OCI-LY1 (cell line): ENCODE measurements around the gene CD47.

Experiments
- H2AFZ ChIP-seq: fragments of 200-600 bp; sonication (generic), shearing (Covaris generic); 2 replicates; pipeline ENCODE4 v1.6.0; 2014; ENCODE audit warnings: antibody characterized with exemption, mild to moderate bottlenecking, low read length
- H3F3A ChIP-seq: fragments of 200-600 bp; sonication (generic), shearing (Covaris generic); 2 replicates; pipeline ENCODE4 v1.6.0; 2014; ENCODE audit warnings: mild to moderate bottlenecking, antibody characterized with exemption, low read length, moderate library complexity; ENCODE audit not compliant: insufficient read depth
- H3K27ac ChIP-seq: fragments of 200-600 bp; sonication (generic); 2 replicates; pipeline ENCODE4 v1.5.1; 2014; ENCODE audit warnings: low read length, mixed run types, mild to moderate bottlenecking, low read depth; ENCODE audit not compliant: poor library complexity, severe bottlenecking
- H3K27me3 ChIP-seq: fragments of 200-600 bp; sonication (generic); 2 replicates; pipeline ENCODE4 v1.6.0; 2014; ENCODE audit warnings: antibody characterized with exemption, mild to moderate bottlenecking, low read length, moderate library complexity; ENCODE audit not compliant: insufficient read depth
- H3K36me3 ChIP-seq: fragments of 200-600 bp; sonication (generic); 2 replicates; pipeline ENCODE4 v1.6.1; 2014; ENCODE audit warnings: mild to moderate bottlenecking, antibody characterized with exemption, low read length, moderate library complexity, mixed read lengths; ENCODE audit not compliant: insufficient read depth
- H3K4me1 ChIP-seq: fragments of 200-600 bp; sonication (generic); 2 replicates; pipeline ENCODE4 v1.5.1; 2014; ENCODE audit warnings: mild to moderate bottlenecking, low read length, moderate library complexity; ENCODE audit not compliant: insufficient read depth, severe bottlenecking
- H3K4me2 ChIP-seq: fragments of 200-600 bp; sonication (generic), shearing (Covaris generic); 2 replicates; pipeline ENCODE4 v1.6.1; 2014; ENCODE audit warnings: low read length
- H3K4me3 ChIP-seq: fragments of 200-600 bp; sonication (generic); 2 replicates; pipeline ENCODE4 v1.5.1; 2014; ENCODE audit warnings: low read length, low read depth, mild to moderate bottlenecking, mixed read lengths; ENCODE audit not compliant: poor library complexity, severe bottlenecking
- H3K79me2 ChIP-seq: fragments of 200-600 bp; shearing (Covaris generic); 2 replicates; pipeline ENCODE4 v1.6.1; 2016; ENCODE audit warnings: mixed run types, low read length, mixed read lengths; ENCODE audit not compliant: insufficient read depth
- H3K9ac ChIP-seq: fragments of 200-600 bp; sonication (generic), shearing (Covaris generic); 2 replicates; pipeline ENCODE4 v1.6.1; 2014; ENCODE audit warnings: mild to moderate bottlenecking, low read length, mixed read lengths
- H3K9me2 ChIP-seq: fragments of 200-600 bp; sonication (generic), shearing (Covaris generic); 2 replicates; pipeline ENCODE4 v1.6.1; 2014; ENCODE audit warnings: low read depth, mild to moderate bottlenecking, low read length, mixed read lengths
- H3K9me3 ChIP-seq: fragments of 200-600 bp; shearing (Covaris generic); 2 replicates; pipeline ENCODE4 v1.6.1; 2014; ENCODE audit warnings: low read length, mixed read lengths
- H4K20me1 ChIP-seq: fragments of 200-600 bp; sonication (generic), shearing (Covaris generic); 2 replicates; pipeline ENCODE4 v1.6.0; 2016; ENCODE audit warnings: mild to moderate bottlenecking, low read length; ENCODE audit not compliant: insufficient read depth
- CTCF ChIP-seq: fragments of 200-600 bp; sonication (generic), shearing (Covaris generic); IDR thresholded peaks from 2 replicates; pipeline ENCODE4 v1.5.1; 2017; ENCODE audit warnings: mild to moderate bottlenecking, antibody characterized with exemption, low read length, moderate library complexity, mixed read lengths
- EZH2 ChIP-seq: fragments of 200-600 bp; sonication (generic), shearing (Covaris generic); IDR thresholded peaks from 2 replicates; pipeline ENCODE4 v1.8.0; 2017; ENCODE audit warnings: borderline replicate concordance, mixed run types, mild to moderate bottlenecking, antibody characterized with exemption, low read length, moderate library complexity, mixed read lengths

Gene CD47

GRCh38 chr3:108022256-108023150 is 68.3 kb downstream of the CD47 start:
- H3K27ac ChIP-seq: no peak overlapping the region
- H3K79me2 ChIP-seq: no peaks in the 10 kb centered on the region
- H3K9me3 ChIP-seq: no peaks in the 10 kb centered on the region
- H3K4me3 ChIP-seq: no peak overlapping the region
- no peaks in the 10 kb centered on the region for H3F3A ChIP-seq
- H4K20me1 ChIP-seq: no peaks in the 10 kb centered on the region
- no peak for TF ChIP-seq EZH2
- no peak for TF ChIP-seq CTCF
- H3K9me2 ChIP-seq: no peaks in the 10 kb centered on the region
- no peaks in the 10 kb centered on the region for H3K36me3 ChIP-seq
- no peaks in the 10 kb centered on the region for H3K27me3 ChIP-seq
- no peak overlapping the region for H3K4me2 ChIP-seq
- H3K4me1 ChIP-seq: no peaks in the 10 kb centered on the region
- H3K9ac ChIP-seq: no peak overlapping the region
- no peak overlapping the region for H2AFZ ChIP-seq

GRCh38 chr3:108021533-108021932 is 69.3 kb downstream of the CD47 start:
- H3K9ac ChIP-seq: no peak overlapping the region
- H3K4me3 ChIP-seq: no peak overlapping the region
- no peaks in the 10 kb centered on the region for H3K79me2 ChIP-seq
- H3K9me2 ChIP-seq: no peaks in the 10 kb centered on the region
- no peak overlapping the region for H3K27ac ChIP-seq
- no peaks in the 10 kb centered on the region for H4K20me1 ChIP-seq
- no peaks in the 10 kb centered on the region for H3K4me1 ChIP-seq
- no peak for TF ChIP-seq CTCF
- TF ChIP-seq EZH2: no peak
- H2AFZ ChIP-seq: no peak overlapping the region
- H3K27me3 ChIP-seq: no peaks in the 10 kb centered on the region
- H3K36me3 ChIP-seq: no peaks in the 10 kb centered on the region
- H3K4me2 ChIP-seq: no peak overlapping the region
- H3K9me3 ChIP-seq: no peaks in the 10 kb centered on the region
- no peaks in the 10 kb centered on the region for H3F3A ChIP-seq

- H3F3A ChIP-seq: no peaks in the 10 kb centered on the region
- H3K4me1 ChIP-seq: no peaks in the 10 kb centered on the region
- no peak overlapping the region for H3K4me2 ChIP-seq
- H3K9ac ChIP-seq: no peak overlapping the region
- no peaks in the 10 kb centered on the region for H3K9me2 ChIP-seq
- H4K20me1 ChIP-seq: no peaks in the 10 kb centered on the region
- H2AFZ ChIP-seq: no peak overlapping the region
- H3K36me3 ChIP-seq: no peaks in the 10 kb centered on the region
- TF ChIP-seq EZH2 (no peak), CTCF (no peak)
- H3K27me3 ChIP-seq: no peaks in the 10 kb centered on the region
- H3K4me3 ChIP-seq: no peak overlapping the region
- H3K9me3 ChIP-seq: no peaks in the 10 kb centered on the region
- H3K79me2 ChIP-seq: no peaks in the 10 kb centered on the region
- H3K27ac ChIP-seq: no peak overlapping the region
Measured at GRCh38 chr3:108021131-108021530, 69.7 kb downstream of the CD47 start.
